Endothelial cell of umbilical vein (primary cell): ENCODE data around the gene NAPA. TPM values are rescaled to one million over a fixed set of nuclear protein-coding genes. Genes with fewer than 3 reads are reported as not detected.
"Not testable (repeated sequence)": the region's sequence is repeated elsewhere in the genome, so short reads cannot be mapped to it uniquely, and the experiment has no call there.

ENCODE experiments used
- BruUV-seq: library from RNA; stranded (reverse); fragments of 400-500 nt; replicated peaks from 2 replicates; lab custom pipeline; 2021; lab: Mats Ljungman, UMichigan
- CTCF ChIA-PET: fragments of 300-600, 350-600 bp; sonication (Branson Sonifier 250); formaldehyde crosslinking; loops from one replicate; lab custom pipeline; 2021; ENCODE audit warnings: antibody characterized with exemption, inconsistent platforms; lab: Charles Lee
- POLR2A ChIA-PET: fragments of 300-600, 350-600 bp; sonication (Branson Sonifier 250); formaldehyde crosslinking; loops from one replicate; lab custom pipeline; 2021; ENCODE audit warnings: antibody characterized with exemption, inconsistent platforms; lab: Charles Lee
- DNase-seq: peaks from one replicate; pipeline ENCODE4 v3.0.0-alpha.2; 2011; ENCODE audit warnings: low read depth, low spot score
- FAIRE-seq: peaks from 2 replicates; lab custom pipeline; 2011; peaks lifted over from hg19 to GRCh38; lab: Jason Lieb, UNC
- H2AFZ ChIP-seq: 2 replicates; pipeline ENCODE4 v1.6.0; 2012; ENCODE audit warnings: low read depth, low read length, control low read depth, inconsistent platforms
- H3K27ac ChIP-seq: 2 replicates; pipeline ENCODE4 v1.5.1; 2011; ENCODE audit warnings: low read depth, mild to moderate bottlenecking, control low read depth, low read length, moderate library complexity; ENCODE audit not compliant: insufficient read depth
- H3K27me3 ChIP-seq, 2 experiments: 2 replicates each; pipeline versions ENCODE4 v1.6.0 to v1.6.1; 2011; ENCODE audit warnings: low read length in 2 of 2, mixed read lengths in 1 of 2; ENCODE audit not compliant: control insufficient read depth in 2 of 2, insufficient read depth in 2 of 2
- H3K36me3 ChIP-seq, 2 experiments: 2 replicates in 1 of 2; 3 replicates in 1 of 2; pipeline ENCODE4 v1.5.1; 2011; ENCODE audit warnings: low read length in 2 of 2, mild to moderate bottlenecking in 1 of 2, moderate library complexity in 1 of 2; ENCODE audit not compliant: control insufficient read depth in 2 of 2, insufficient read depth in 2 of 2; ENCODE audit errors: extremely low read depth in 1 of 2
- H3K4me1 ChIP-seq: 3 replicates; pipeline ENCODE4 v1.5.1; 2011; ENCODE audit warnings: mild to moderate bottlenecking, low read length; ENCODE audit not compliant: control insufficient read depth, insufficient read depth; ENCODE audit errors: extremely low read depth
- H3K4me2 ChIP-seq: 2 replicates; pipeline ENCODE4 v1.6.1; 2011; ENCODE audit warnings: low read length, control low read depth, mixed read lengths; ENCODE audit not compliant: insufficient read depth
- H3K4me3 ChIP-seq, 3 experiments: fragments of 200-600 bp in 1 of 3; sonication (generic), shearing (Covaris generic) in 1 of 3; replicated peaks in 1 of 3; 2 replicates each; pipeline ENCODE4 v1.5.1; 2011 to 2016; ENCODE audit warnings: control low read depth in 3 of 3, low read length in 3 of 3, mild to moderate bottlenecking in 2 of 3, inconsistent platforms in 1 of 3, low read depth in 1 of 3, moderate library complexity in 1 of 3; ENCODE audit not compliant: insufficient read depth in 1 of 3
- H3K79me2 ChIP-seq: 2 replicates; pipeline ENCODE4 v1.6.0; 2012; ENCODE audit warnings: low read length, inconsistent platforms; ENCODE audit not compliant: control insufficient read depth, insufficient read depth
- H3K9ac ChIP-seq: replicated peaks from 2 replicates; pipeline ENCODE3; 2011; ENCODE audit warnings: low read length, control low read depth; ENCODE audit not compliant: insufficient read depth; ENCODE audit errors: extremely low read depth
- H3K9me1 ChIP-seq: replicated peaks from 3 replicates; pipeline ENCODE4 v1.6.0; 2011; ENCODE audit warnings: mild to moderate bottlenecking, low read length; ENCODE audit not compliant: control insufficient read depth, insufficient read depth; ENCODE audit errors: extremely low read depth
- H3K9me3 ChIP-seq: replicated peaks from 2 replicates; pipeline ENCODE4 v1.5.1; 2012; ENCODE audit warnings: low read length, inconsistent platforms; ENCODE audit not compliant: control insufficient read depth, insufficient read depth
- H4K20me1 ChIP-seq: replicated peaks from 2 replicates; pipeline ENCODE3; 2011; ENCODE audit warnings: mild to moderate bottlenecking, low read length; ENCODE audit not compliant: control insufficient read depth, insufficient read depth; ENCODE audit errors: extremely low read depth
- CTCF ChIP-seq, 2 donors: IDR thresholded peaks; 1 replicate in 1 of 2; 2 replicates in 1 of 2; pipeline ENCODE4 v1.5.1; 2011; ENCODE audit warnings: low read length in 2 of 2, mild to moderate bottlenecking in 2 of 2, moderate library complexity in 2 of 2, control low read depth in 1 of 2, inconsistent platforms in 1 of 2, low read depth in 1 of 2; ENCODE audit not compliant: insufficient read depth in 1 of 2; ENCODE audit errors: extremely low read depth in 1 of 2
- EZH2 ChIP-seq: IDR thresholded peaks from 2 replicates; pipeline ENCODE4 v1.6.1; 2012; ENCODE audit warnings: borderline replicate concordance, low read depth, mild to moderate bottlenecking, moderate library complexity, low read length, inconsistent platforms; ENCODE audit not compliant: severe bottlenecking
- FOS ChIP-seq: IDR thresholded peaks from 2 replicates; pipeline ENCODE4 v1.6.1; 2011; ENCODE audit warnings: mild to moderate bottlenecking, low read length, moderate library complexity, borderline replicate concordance; ENCODE audit not compliant: insufficient read depth
- GATA2 ChIP-seq: IDR thresholded peaks from 2 replicates; pipeline ENCODE4 v1.7.0; 2011; ENCODE audit warnings: low read depth, mild to moderate bottlenecking, moderate library complexity, mixed read lengths, low read length; ENCODE audit not compliant: insufficient read length, insufficient read depth
- JUN ChIP-seq: IDR thresholded peaks from 2 replicates; pipeline ENCODE4 v1.6.1; 2011; ENCODE audit warnings: borderline replicate concordance, low read depth; ENCODE audit not compliant: insufficient read length, insufficient read depth
- MAX ChIP-seq: IDR thresholded peaks from 2 replicates; pipeline ENCODE4 v1.6.1; 2011; ENCODE audit not compliant: insufficient read depth, insufficient read length
- MYC ChIP-seq: IDR thresholded peaks from one replicate; pipeline ENCODE4 v1.6.1; 2011; ENCODE audit warnings: mild to moderate bottlenecking, low read depth, low read length
- POLR2A ChIP-seq: IDR thresholded peaks from 2 replicates; pipeline ENCODE4 v1.6.1; 2012; ENCODE audit warnings: low read depth, mild to moderate bottlenecking, control low read depth, low read length
- POLR2AphosphoS5 ChIP-seq: IDR thresholded peaks from 2 replicates; pipeline ENCODE4 v1.6.1; 2012; ENCODE audit warnings: low read depth, mild to moderate bottlenecking, control low read depth, low read length, moderate library complexity; ENCODE audit not compliant: insufficient read depth
- dilution Hi-C: fragments of 300-500 bp; cut with MboI; formaldehyde crosslinking; loops from one replicate; pipeline ENCODE4 v1.15.0; 2019; ENCODE audit warnings: low sequenced_read_pairs; ENCODE audit not compliant: extremely low pct_ligation_motif_present
- intact Hi-C: fragments of 100-400 bp; cut with micrococcal nuclease; formaldehyde crosslinking; loops from one replicate; pipeline ENCODE4 v1.10.0; 2022
- polyA plus RNA-seq, 4 experiments: library from polyadenylated mRNA; depleted of rRNA in 3 of 4; stranded (reverse) in 3 of 4; unstranded in 1 of 4; fragments of >200 nt; gene quantifications; 2 replicates each; pipeline versions ENCODE4 v1.2.1 to v1.2.3, GENCODE V29; 2011 to 2012; ENCODE audit warnings: missing spikeins in 1 of 4
- total RNA-seq: library from RNA; stranded (reverse); gene quantifications from 2 replicates; pipeline ENCODE4 v1.2.3, GENCODE V29; 2021

Gene NAPA
- total and polyA plus RNA-seq, 2 donors (not counting 3 experiments of a cell fraction or from before 2014, with no cell fraction given): 107 to 154 TPM

GRCh38 chr19:47486900-47487299, 28.0 kb downstream of the NAPA start:
- no peak for TF ChIP-seq EZH2
- TF ChIP-seq CTCF (IDR thresholded peaks at IDR 0.05; ENCODE audit: extremely low read depth in 1 of 2, insufficient read depth in 1 of 2, low read depth in 1 of 2, low read length in 2 of 2): no peak
- no peak for TF ChIP-seq FOS
- TF ChIP-seq GATA2: no peak
- TF ChIP-seq JUN: no peak
- TF ChIP-seq MYC: no peak
- TF ChIP-seq MAX: no peak
- no peak for TF ChIP-seq POLR2AphosphoS5
- no peak for TF ChIP-seq POLR2A
- BruUV-seq: no TSS peak
- H3K4me3 ChIP-seq: no peak overlapping the region
- FAIRE-seq (no peak), DNase-seq (no peak)
- H3K9ac ChIP-seq: no peak overlapping the region
- no peaks in the 10 kb centered on the region for H3K9me3 ChIP-seq
- no peak overlapping the region for H2AFZ ChIP-seq
- no peaks in the 10 kb centered on the region for H3K9me1 ChIP-seq
- ChIA-PET CTCF (interaction anchor here (1.7 kb wide), 1 partner anchor 50 kb away, joined by 4 read pairs; no protein-coding TSS in a partner anchor), POLR2A (no interaction called here)
- peaks cover 3% of the 10 kb centered on the region for H3K4me1 ChIP-seq
- H3K4me2 ChIP-seq: no peak overlapping the region
- dilution Hi-C loops (no loop called here), intact Hi-C loops (no loop called here)
- no peaks in the 10 kb centered on the region for H4K20me1 ChIP-seq
- no peak overlapping the region for H3K27ac ChIP-seq
- no peaks in the 10 kb centered on the region for H3K27me3 ChIP-seq
- peaks cover 0 to 19% of the 10 kb centered on the region in 2 experiments for H3K36me3 ChIP-seq
- H3K79me2 ChIP-seq: no peaks in the 10 kb centered on the region

- H3K9ac ChIP-seq, POLR2A ChIA-PET, H3K9me1 ChIP-seq, H3K27ac ChIP-seq, H3K4me1 ChIP-seq, H3K4me3 ChIP-seq, intact Hi-C loops, FAIRE-seq, H3K4me2 ChIP-seq, DNase-seq, H4K20me1 ChIP-seq, CTCF ChIA-PET, H3K79me2 ChIP-seq, H2AFZ ChIP-seq, dilution Hi-C loops, H3K9me3 ChIP-seq, H3K27me3 ChIP-seq, BruUV-seq: not testable (repeated sequence)
- H3K36me3 ChIP-seq: peaks cover 0 to 16% of the 10 kb centered on the region in 2 experiments
Measured at GRCh38 chr19:47486220-47486619, 28.6 kb downstream of the NAPA start.
